MM.1S (cell line): Measurements from ENCODE around the gene ECEL1.

Source experiments
- DNase-seq: peaks from one replicate; pipeline ENCODE4 v3.0.0-alpha.2; 2015
- H2AFZ ChIP-seq: fragments of 300-600 bp; sonication (generic); 2 replicates; pipeline ENCODE4 v1.6.0; 2016; ENCODE audit warnings: antibody characterized with exemption, low read length
- H3F3A ChIP-seq: fragments of 300-600 bp; sonication (generic); 2 replicates; pipeline ENCODE4 v1.6.1; 2016; ENCODE audit warnings: mild to moderate bottlenecking, antibody characterized with exemption, low read length, moderate library complexity, mixed read lengths; ENCODE audit not compliant: insufficient read depth
- H3K27ac ChIP-seq: fragments of 300-600 bp; sonication (generic); 2 replicates; pipeline ENCODE4 v1.5.1; 2016; ENCODE audit warnings: mild to moderate bottlenecking, low read length
- H3K27me3 ChIP-seq: fragments of 300-600 bp; sonication (generic); replicated peaks from 2 replicates; pipeline ENCODE4 v1.6.0; 2016; ENCODE audit warnings: low read length; ENCODE audit not compliant: insufficient read depth
- H3K36me3 ChIP-seq: fragments of 300-600 bp; sonication (generic); replicated peaks from 2 replicates; pipeline ENCODE4 v1.6.1; 2016; ENCODE audit warnings: mild to moderate bottlenecking, low read length, mixed read lengths; ENCODE audit not compliant: insufficient read depth
- H3K4me1 ChIP-seq: fragments of 300-600 bp; sonication (generic); 2 replicates; pipeline ENCODE4 v1.6.1; 2016; ENCODE audit warnings: low read length, mixed read lengths
- H3K4me2 ChIP-seq: fragments of 300-600 bp; sonication (generic); 2 replicates; pipeline ENCODE4 v1.6.0; 2016; ENCODE audit warnings: low read depth, low read length
- H3K4me3 ChIP-seq: fragments of 300-600 bp; sonication (generic); 2 replicates; pipeline ENCODE4 v1.5.1; 2016; ENCODE audit warnings: low read length, mixed read lengths
- H3K79me2 ChIP-seq: fragments of 300-600 bp; sonication (generic); 2 replicates; pipeline ENCODE4 v1.6.1; 2016; ENCODE audit warnings: mixed run types, low read length, mixed read lengths
- H3K9ac ChIP-seq: fragments of 300-600 bp; sonication (generic); 2 replicates; pipeline ENCODE4 v1.6.1; 2016; ENCODE audit warnings: low read length, mixed read lengths
- H3K9me2 ChIP-seq: fragments of 300-600 bp; sonication (generic); replicated peaks from 2 replicates; pipeline ENCODE4 v1.6.1; 2016; ENCODE audit warnings: mild to moderate bottlenecking, low read length, mixed read lengths; ENCODE audit not compliant: insufficient read depth
- H3K9me3 ChIP-seq: fragments of 300-600 bp; sonication (generic); replicated peaks from 2 replicates; pipeline ENCODE4 v1.6.1; 2016; ENCODE audit warnings: mild to moderate bottlenecking, low read length, mixed read lengths; ENCODE audit not compliant: insufficient read depth
- H4K20me1 ChIP-seq: fragments of 300-600 bp; sonication (generic); 2 replicates; pipeline ENCODE4 v1.6.1; 2016; ENCODE audit warnings: mild to moderate bottlenecking, low read length, moderate library complexity, mixed read lengths; ENCODE audit not compliant: insufficient read depth
- EZH2 ChIP-seq: fragments of 300-600 bp; sonication (generic); optimal IDR thresholded peaks from 2 replicates; pipeline ENCODE3; 2017; ENCODE audit warnings: low read depth, mild to moderate bottlenecking, antibody characterized with exemption, low read length, mixed read lengths
- EZH2phosphoT487 ChIP-seq: fragments of 300-600 bp; sonication (generic); IDR thresholded peaks from 2 replicates; pipeline ENCODE4 v1.6.1; 2018; ENCODE audit warnings: antibody characterized with exemption, low read length
- TF ChIP-seq, protein P1 (sequence below): fragments of 300-600 bp; sonication (generic); IDR thresholded peaks from 2 replicates; pipeline ENCODE4 v1.5.1; 2016; ENCODE audit warnings: antibody characterized with exemption, low read length, mixed read lengths

ECEL1 gene

DNA sequence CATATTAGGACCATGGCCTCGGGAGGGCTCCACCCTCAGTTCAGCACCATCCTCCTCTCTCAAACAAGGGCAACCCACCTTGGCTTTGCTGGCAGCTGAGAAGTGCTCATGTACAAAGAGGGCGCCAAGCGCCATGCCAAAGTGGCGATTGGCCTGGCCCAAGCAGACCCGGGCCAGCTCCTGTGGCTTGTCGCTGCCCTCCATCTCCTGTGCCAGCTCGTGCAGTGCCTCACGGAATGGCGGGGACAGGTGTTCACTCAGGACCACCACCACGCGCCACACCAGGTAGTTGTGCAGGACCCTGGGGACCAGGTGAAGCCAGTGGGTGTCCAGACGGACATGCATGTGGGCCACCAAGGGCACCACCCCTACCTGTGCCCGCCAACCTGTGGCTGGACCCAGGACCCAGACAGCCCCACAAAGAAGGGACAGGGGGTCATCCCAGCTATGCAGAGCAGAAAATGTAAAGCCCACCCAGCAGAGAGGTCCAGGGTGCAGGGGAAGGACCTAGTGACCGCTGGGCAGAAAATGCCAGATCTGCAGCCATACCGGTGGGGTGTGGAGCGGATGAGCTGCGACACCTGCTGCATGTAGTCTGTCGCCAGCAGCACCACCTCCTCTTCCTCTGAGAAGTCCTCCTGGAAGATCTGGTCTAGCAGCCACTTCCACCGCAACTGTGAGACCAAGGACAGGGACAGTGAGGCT is 3.6 kb downstream of the ECEL1 start:
- H4K20me1 ChIP-seq, result no peaks in the 10 kb centered on the region
- no peak overlapping the region for H3K4me3 ChIP-seq
- TF ChIP-seq EZH2, result no peak
- TF ChIP-seq, protein P1, sequence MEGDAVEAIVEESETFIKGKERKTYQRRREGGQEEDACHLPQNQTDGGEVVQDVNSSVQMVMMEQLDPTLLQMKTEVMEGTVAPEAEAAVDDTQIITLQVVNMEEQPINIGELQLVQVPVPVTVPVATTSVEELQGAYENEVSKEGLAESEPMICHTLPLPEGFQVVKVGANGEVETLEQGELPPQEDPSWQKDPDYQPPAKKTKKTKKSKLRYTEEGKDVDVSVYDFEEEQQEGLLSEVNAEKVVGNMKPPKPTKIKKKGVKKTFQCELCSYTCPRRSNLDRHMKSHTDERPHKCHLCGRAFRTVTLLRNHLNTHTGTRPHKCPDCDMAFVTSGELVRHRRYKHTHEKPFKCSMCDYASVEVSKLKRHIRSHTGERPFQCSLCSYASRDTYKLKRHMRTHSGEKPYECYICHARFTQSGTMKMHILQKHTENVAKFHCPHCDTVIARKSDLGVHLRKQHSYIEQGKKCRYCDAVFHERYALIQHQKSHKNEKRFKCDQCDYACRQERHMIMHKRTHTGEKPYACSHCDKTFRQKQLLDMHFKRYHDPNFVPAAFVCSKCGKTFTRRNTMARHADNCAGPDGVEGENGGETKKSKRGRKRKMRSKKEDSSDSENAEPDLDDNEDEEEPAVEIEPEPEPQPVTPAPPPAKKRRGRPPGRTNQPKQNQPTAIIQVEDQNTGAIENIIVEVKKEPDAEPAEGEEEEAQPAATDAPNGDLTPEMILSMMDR, result no peak
- no peak for TF ChIP-seq EZH2phosphoT487
- no peak overlapping the region for H3K4me2 ChIP-seq
- H3K27me3 ChIP-seq, result peaks cover 31% of the 10 kb centered on the region
- H3K9ac ChIP-seq, result no peak overlapping the region
- no peak overlapping the region for H3K27ac ChIP-seq
- H3K4me1 ChIP-seq, result no peaks in the 10 kb centered on the region
- no peaks in the 10 kb centered on the region for H3K79me2 ChIP-seq
- H2AFZ ChIP-seq, result no peak overlapping the region
- no peak for DNase-seq
- no peaks in the 10 kb centered on the region for H3F3A ChIP-seq
- H3K9me2 ChIP-seq, result no peaks in the 10 kb centered on the region
- H3K9me3 ChIP-seq, result no peaks in the 10 kb centered on the region
- H3K36me3 ChIP-seq, result no peaks in the 10 kb centered on the region

DNA sequence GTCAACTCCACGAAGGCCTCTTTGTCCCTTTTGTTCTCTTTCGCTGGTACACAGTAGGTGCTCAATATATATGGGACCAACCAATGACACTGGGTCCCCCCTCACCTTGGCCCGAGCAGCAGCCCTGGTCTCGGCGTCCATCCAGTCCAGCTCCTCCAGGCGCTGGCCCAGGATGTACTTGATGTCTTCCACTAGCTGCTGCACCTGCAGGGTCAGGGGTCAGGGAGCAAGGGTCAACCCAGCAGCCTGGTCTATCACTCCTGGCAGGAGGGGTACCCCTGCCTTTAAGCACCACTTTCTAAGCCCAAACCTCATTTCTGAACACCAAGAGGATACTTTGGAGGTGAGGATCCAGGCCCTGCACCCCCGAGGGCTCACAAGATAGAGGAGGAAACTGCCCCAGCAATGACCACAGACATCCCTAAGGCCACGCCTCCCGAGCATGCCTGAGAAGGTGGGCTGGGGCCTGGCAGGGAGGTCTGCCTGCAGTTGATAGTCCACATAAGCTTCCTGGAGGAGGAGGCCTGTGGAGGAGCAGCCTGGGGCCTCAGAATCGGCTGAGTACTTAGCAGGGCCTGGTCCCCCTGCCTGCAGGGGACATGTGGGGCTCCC is 4.2 kb downstream of the ECEL1 start:
- TF ChIP-seq EZH2phosphoT487 (no peak), EZH2 (no peak)
- TF ChIP-seq, protein P1, result no peak
- no peak overlapping the region for H3K4me3 ChIP-seq
- H3K9ac ChIP-seq, result no peak overlapping the region
- H3K4me2 ChIP-seq, result no peak overlapping the region
- no peaks in the 10 kb centered on the region for H3F3A ChIP-seq
- no peaks in the 10 kb centered on the region for H3K79me2 ChIP-seq
- no peaks in the 10 kb centered on the region for H3K9me2 ChIP-seq
- no peaks in the 10 kb centered on the region for H4K20me1 ChIP-seq
- H3K9me3 ChIP-seq, result no peaks in the 10 kb centered on the region
- H2AFZ ChIP-seq, result no peak overlapping the region
- H3K27ac ChIP-seq, result no peak overlapping the region
- H3K27me3 ChIP-seq, result peaks cover 27% of the 10 kb centered on the region
- no peaks in the 10 kb centered on the region for H3K4me1 ChIP-seq
- DNase-seq, result no peak
- H3K36me3 ChIP-seq, result no peaks in the 10 kb centered on the region

DNA sequence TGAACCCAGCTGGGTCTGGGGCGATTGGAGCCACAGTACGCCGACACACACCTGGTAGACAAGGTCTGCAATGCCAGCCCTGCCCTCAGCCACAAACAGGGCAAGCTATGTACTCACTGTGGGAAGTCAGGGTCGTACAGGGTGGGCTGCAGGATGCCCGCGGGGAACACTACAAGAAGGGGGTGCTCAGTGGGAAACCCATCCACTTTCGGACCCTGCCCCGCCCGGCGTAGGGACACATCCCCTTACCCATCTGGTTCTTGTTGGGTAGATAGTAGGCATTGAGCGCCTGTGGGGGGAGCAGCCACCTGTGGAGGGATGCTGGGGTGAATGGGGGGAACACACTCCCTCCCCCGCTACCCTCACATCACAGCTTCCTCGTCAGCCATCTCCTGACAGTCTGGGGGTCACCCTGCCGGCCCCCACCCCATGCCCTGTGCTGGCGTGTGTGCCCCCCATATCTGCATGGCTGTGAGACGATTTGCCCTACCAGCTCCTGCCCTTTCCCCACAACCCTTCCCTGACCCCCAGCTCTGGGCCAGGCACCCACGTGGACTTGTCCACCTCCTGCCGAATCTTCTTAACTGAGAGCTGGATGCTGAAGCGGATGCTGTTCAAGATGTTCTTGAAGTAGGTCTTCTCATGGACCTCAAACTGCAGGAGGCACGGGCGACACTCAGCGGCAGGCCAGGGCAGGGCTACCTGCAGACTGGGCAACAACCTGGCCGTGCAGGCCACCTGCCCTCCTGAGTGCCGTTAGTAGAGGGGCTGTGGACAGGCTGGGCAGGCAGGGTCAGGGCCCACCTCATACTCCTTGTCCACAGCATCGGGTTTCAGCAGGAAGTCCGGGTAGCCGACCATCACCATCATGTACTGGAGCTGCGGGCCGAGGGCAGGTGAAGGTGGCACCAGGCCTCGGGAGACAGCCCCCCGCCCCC is 5.1 kb downstream of the ECEL1 start:
- Histone ChIP-seq H3K36me3 (no peaks in the 10 kb centered on the region), H3K79me2 (no peaks in the 10 kb centered on the region), H3K4me1 (no peaks in the 10 kb centered on the region), H3K27ac (no peak overlapping the region), H3K9me2 (no peaks in the 10 kb centered on the region), H3K27me3 (peaks cover 26% of the 10 kb centered on the region), H2AFZ (no peak overlapping the region), H3K9me3 (no peaks in the 10 kb centered on the region), H3K9ac (no peak overlapping the region), H3F3A (no peaks in the 10 kb centered on the region), H3K4me3 (no peak overlapping the region), H4K20me1 (no peaks in the 10 kb centered on the region), H3K4me2 (no peak overlapping the region)
- DNase-seq, result no peak
- TF ChIP-seq EZH2phosphoT487 (no peak), EZH2 (no peak)
- TF ChIP-seq, protein P1, result no peak
